Psoas muscle (tissue), 8 donors: ENCODE results near the gene PAM16. TPM values are rescaled to one million over a fixed set of nuclear protein-coding genes. Genes with fewer than 3 reads are reported as not detected.
A peak's percentile ranks its signal among the peaks of the same experiment; 100 is the strongest.

Experiments
- ATAC-seq, 4 donors: fragments of 200-7000 bp; cut with Tn5 transposase; one replicate each; pipeline ENCODE4 v1.9.1; 2020; ENCODE audit warnings: moderate library complexity in 3 of 4, mild to moderate bottlenecking in 2 of 4
- DNase-seq, 2 donors: peaks; one replicate each; pipeline ENCODE4 v3.0.0-alpha.2; 2020
- H3K27ac ChIP-seq: fragments of 200-600 bp; one replicate; pipeline ENCODE4 v1.8.0; 2022
- H3K27me3 ChIP-seq, 3 donors: fragments of 200-600 bp in 1 of 3; one replicate each; pipeline versions ENCODE4 v1.6.1 to v1.8.0; 2013 to 2022; ENCODE audit warnings: low read length in 2 of 3, mild to moderate bottlenecking in 2 of 3, moderate library complexity in 1 of 3; ENCODE audit not compliant: insufficient read depth in 3 of 3
- H3K36me3 ChIP-seq, 2 donors: fragments of 200-600 bp in 1 of 2; one replicate each; pipeline versions ENCODE4 v1.6.1 to v1.8.0; 2013 to 2022; ENCODE audit warnings: low read depth in 1 of 2, mild to moderate bottlenecking in 1 of 2, moderate library complexity in 1 of 2; ENCODE audit not compliant: insufficient read depth in 1 of 2
- H3K4me1 ChIP-seq: fragments of 200-600 bp; one replicate; pipeline ENCODE4 v1.8.0; 2022
- H3K4me3 ChIP-seq: fragments of 200-600 bp; one replicate; pipeline ENCODE4 v1.8.0; 2022; ENCODE audit warnings: mild to moderate bottlenecking
- H3K9me3 ChIP-seq: fragments of 200-600 bp; one replicate; pipeline ENCODE4 v1.8.0; 2022
- WGBS, 3 donors: extraction: QIAGEN DNeasy Blood & Tissue Kit; methylation state at CpG; one replicate each; pipeline versions ENCODE4 v1.1.6 to v1.1.7; 2013; 5-methylcytosine and 5-hydroxymethylcytosine counted together
- intact Hi-C, 2 donors: fragments of 100-400 bp; cut with DNase I; formaldehyde crosslinking; loops; one replicate each; pipeline versions ENCODE4 v1.11.0 to v1.14.2; 2022
- polyA plus RNA-seq, 3 donors: library from polyadenylated mRNA; stranded (reverse); fragments of 200-250 nt; gene quantifications; one replicate each; pipeline ENCODE4 v1.2.3, GENCODE V29; 2013
- total RNA-seq, 4 donors: library from RNA; stranded (reverse); fragmentation: NEBNext Ultra II Directional in 2 of 4; extraction: Animal tissue kit (Norgen Biotek cat#: 25700) in 2 of 4; gene quantifications; one replicate each; pipeline versions ENCODE4 v1.2.1 to v1.2.4, GENCODE V29; 2021 to 2023
- TF ChIP-seq, protein P1 (sequence below): fragments of 200-600 bp; IDR thresholded peaks from one replicate; pipeline ENCODE4 v1.8.0; 2022; ENCODE audit warnings: antibody characterized with exemption
- donor health status: healthy with polysubstance abuse.
- donor health status: DM: no; HTN: no; CAD: no; lungs with moderate emphysema.
- donor health status: Bipolar disorder and iron deficiency.
- donor health status: healthy.
- donor health status: DM: yes; HTN: yes; CAD: no.
- donor health status: DM: no; HTN: no; CAD: no.
- donor health status: DM: no; HTN: no; CAD: no.
- donor health status: DM: yes; HTN: yes; CAD: no.

Gene PAM16
- total and polyA plus RNA-seq, 7 donors, result 60.5 to 163 (median 84.2) TPM

- Histone ChIP-seq H3K9me3 (no peaks in the 10 kb centered on the region), H3K27me3 (no peaks in the 10 kb centered on the region), H3K4me3 (no peak overlapping the region), H3K36me3 (peaks cover 5 to 18% of the 10 kb centered on the region in 2 donors), H3K27ac (no peak overlapping the region), H3K4me1 (peaks cover 17% of the 10 kb centered on the region)
- TF ChIP-seq, protein P1, sequence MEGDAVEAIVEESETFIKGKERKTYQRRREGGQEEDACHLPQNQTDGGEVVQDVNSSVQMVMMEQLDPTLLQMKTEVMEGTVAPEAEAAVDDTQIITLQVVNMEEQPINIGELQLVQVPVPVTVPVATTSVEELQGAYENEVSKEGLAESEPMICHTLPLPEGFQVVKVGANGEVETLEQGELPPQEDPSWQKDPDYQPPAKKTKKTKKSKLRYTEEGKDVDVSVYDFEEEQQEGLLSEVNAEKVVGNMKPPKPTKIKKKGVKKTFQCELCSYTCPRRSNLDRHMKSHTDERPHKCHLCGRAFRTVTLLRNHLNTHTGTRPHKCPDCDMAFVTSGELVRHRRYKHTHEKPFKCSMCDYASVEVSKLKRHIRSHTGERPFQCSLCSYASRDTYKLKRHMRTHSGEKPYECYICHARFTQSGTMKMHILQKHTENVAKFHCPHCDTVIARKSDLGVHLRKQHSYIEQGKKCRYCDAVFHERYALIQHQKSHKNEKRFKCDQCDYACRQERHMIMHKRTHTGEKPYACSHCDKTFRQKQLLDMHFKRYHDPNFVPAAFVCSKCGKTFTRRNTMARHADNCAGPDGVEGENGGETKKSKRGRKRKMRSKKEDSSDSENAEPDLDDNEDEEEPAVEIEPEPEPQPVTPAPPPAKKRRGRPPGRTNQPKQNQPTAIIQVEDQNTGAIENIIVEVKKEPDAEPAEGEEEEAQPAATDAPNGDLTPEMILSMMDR, result no peak
- no peak for DNase-seq
- intact Hi-C loops, result no loop called here
- no peak for ATAC-seq
- 89 to 95% (median 90%) methylated on average over 13 of the region's 13 CpGs for WGBS, 3 donors
These were observed 9.9 kb downstream of the PAM16 start for GRCh38 chr16:4341250-4341649.

- Histone ChIP-seq H3K36me3 (peaks cover 5 to 20% of the 10 kb centered on the region in 2 donors), H3K27ac (no peak overlapping the region), H3K27me3 (no peaks in the 10 kb centered on the region), H3K4me1 (peaks cover 12% of the 10 kb centered on the region), H3K9me3 (no peaks in the 10 kb centered on the region), H3K4me3 (no peak overlapping the region)
- WGBS, 3 donors, result 75 to 91% (median 77%) methylated on average over 6 of the region's 6 CpGs
- no peak for ATAC-seq
- no peak for DNase-seq
- TF ChIP-seq, protein P1, result no peak
- intact Hi-C loops, result no loop called here
These were observed 10.7 kb downstream of the PAM16 start for GRCh38 chr16:4340443-4340842.

DNA sequence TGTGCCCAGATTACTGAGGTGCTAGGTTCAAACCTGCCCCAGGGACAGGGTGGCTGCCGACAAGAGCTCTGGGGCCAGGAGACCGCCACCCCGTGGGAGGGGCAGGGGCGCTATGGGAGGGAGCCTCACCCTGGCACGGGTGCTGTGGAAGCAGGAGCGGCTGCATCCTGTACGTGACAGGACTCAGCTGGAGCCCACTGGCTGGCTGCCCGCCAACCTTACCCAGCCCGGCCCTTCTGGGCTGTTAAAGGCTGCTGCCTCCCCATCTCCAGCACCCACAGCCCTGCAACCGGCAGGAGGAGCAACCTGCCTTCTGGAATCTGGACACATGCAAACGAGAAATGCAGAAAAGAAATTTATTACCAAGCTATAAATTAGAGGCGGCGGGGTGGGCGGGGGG lies 11.2 kb downstream of the PAM16 start:
- DNase-seq, result no peak
- H3K4me3 ChIP-seq, result no peak overlapping the region
- no peaks in the 10 kb centered on the region for H3K9me3 ChIP-seq
- H3K27me3 ChIP-seq, result no peaks in the 10 kb centered on the region
- peaks cover 8% of the 10 kb centered on the region for H3K4me1 ChIP-seq
- TF ChIP-seq, protein P1, result no peak
- ATAC-seq, result peak in 2 of 4 donors; percentile 18 to 23
- 51 to 62% (median 58%) methylated on average over 14 of the region's 14 CpGs for WGBS, 3 donors
- H3K36me3 ChIP-seq, result peaks cover 5 to 20% of the 10 kb centered on the region in 2 donors
- intact Hi-C loops, result loop anchor here (10.0 kb wide), 2 partner anchors 135 to 355 kb away; no protein-coding TSS in a partner anchor
- no peak overlapping the region for H3K27ac ChIP-seq

GRCh38 chr16:4339455-4339854 lies 11.7 kb downstream of the PAM16 start:
- Histone ChIP-seq H3K9me3 (no peaks in the 10 kb centered on the region), H3K27me3 (no peaks in the 10 kb centered on the region), H3K27ac (no peak overlapping the region), H3K36me3 (peaks cover 5 to 20% of the 10 kb centered on the region in 2 donors), H3K4me1 (peaks cover 6% of the 10 kb centered on the region), H3K4me3 (no peak overlapping the region)
- no peak for DNase-seq
- TF ChIP-seq, protein P1, result no peak
- intact Hi-C loops, result loop anchor here (10.0 kb wide), 2 partner anchors 135 to 355 kb away; no protein-coding TSS in a partner anchor
- no peak for ATAC-seq
- 73 to 76% (median 75%) methylated on average over 10 of the region's 10 CpGs for WGBS, 3 donors
